Ovary (tissue), 9 donors: ENCODE measurements around the gene CCNK. TPM values are rescaled to one million over a fixed set of nuclear protein-coding genes. Genes with fewer than 3 reads are reported as not detected.

Experiments used
- DNase-seq, 5 donors: peaks; one replicate each; pipeline ENCODE4 v3.0.0-alpha.2; 2019 to 2020
- H3K27ac ChIP-seq, 2 donors: fragments of 200-600 bp; one replicate each; pipeline versions ENCODE4 v1.5.1 to v1.8.0; 2019 to 2022
- H3K27me3 ChIP-seq: fragments of 200-600 bp; one replicate; pipeline ENCODE4 v1.8.0; 2022
- H3K36me3 ChIP-seq: fragments of 200-600 bp; sonication (generic); one replicate; pipeline ENCODE4 v1.5.1; 2019
- H3K4me1 ChIP-seq: one replicate; pipeline ENCODE4 v1.8.1; 2013; ENCODE audit warnings: mild to moderate bottlenecking, moderate library complexity; ENCODE audit not compliant: insufficient read depth
- H3K4me3 ChIP-seq: fragments of 200-600 bp; sonication (generic); one replicate; pipeline ENCODE4 v1.5.1; 2017
- H3K9me3 ChIP-seq, 2 donors: fragments of 200-600 bp in 1 of 2; sonication (generic) in 1 of 2; one replicate each; pipeline versions ENCODE4 v1.5.1 to v1.8.1; 2013 to 2019; ENCODE audit warnings: mild to moderate bottlenecking in 1 of 2, moderate library complexity in 1 of 2
- EP300 ChIP-seq: sonication (generic); formaldehyde crosslinking; IDR thresholded peaks from one replicate; pipeline ENCODE4 v1.6.1; 2017; ENCODE audit warnings: antibody characterized with exemption
- POLR2A ChIP-seq: fragments of 450-650 bp; IDR thresholded peaks from one replicate; pipeline ENCODE4 v1.6.1; 2017; ENCODE audit warnings: antibody characterized with exemption, mild to moderate bottlenecking, moderate library complexity
- WGBS, 3 donors: extraction: QIAGEN DNeasy Blood & Tissue Kit in 1 of 3; methylation state at CpG; one replicate each; pipeline versions ENCODE4 v1.1.5 to v1.1.7; 2013 to 2017; 5-methylcytosine and 5-hydroxymethylcytosine counted together
- intact Hi-C, 4 donors: fragments of 100-400 bp; cut with DNase I; formaldehyde crosslinking; loops; one replicate each; pipeline versions ENCODE4 v1.11.0 to v1.15.1; 2022 to 2023
- polyA plus RNA-seq, 2 donors: library from polyadenylated mRNA; stranded (reverse); fragments of 200-250 nt in 1 of 2; fragments of 350-450 nt in 1 of 2; fragmentation: Illumina TruSeq in 1 of 2; extraction: RNeasy Lipid Tissue Mini Kit (QIAGEN cat#74804) in 1 of 2; gene quantifications; one replicate each; pipeline ENCODE4 v1.2.3, GENCODE V29; 2013 to 2014
- total RNA-seq, 7 donors: library from RNA; depleted of rRNA in 2 of 7; stranded (reverse); fragments of >200 nt in 2 of 7; fragmentation: NEBNext Ultra II Directional in 3 of 7; extraction: Animal tissue kit (Norgen Biotek cat#: 25700) in 3 of 7; gene quantifications; one replicate each; pipeline versions ENCODE4 v1.1.0 to v1.2.4, GENCODE V29; 2016 to 2023
- TF ChIP-seq, protein P1 (sequence below), 3 donors: fragments of 450-650 bp in 2 of 3; fragments of 200-600 bp in 1 of 3; IDR thresholded peaks; one replicate each; pipeline versions ENCODE4 v1.5.1 to v1.8.0; 2016 to 2022; ENCODE audit warnings: antibody characterized with exemption in 3 of 3, mild to moderate bottlenecking in 1 of 3
- donor health status: DM: no; HTN: no; CAD: no; lungs with moderate emphysema.
- donor health status: DM: no; HTN: no; CAD: no.
- donor health status: Bipolar disorder and iron deficiency.
- donor health status: DM: yes; HTN: yes; CAD: no.
- donor health status: DM: no; HTN: no; CAD: no.
- donor health status: DM: yes; HTN: yes; CAD: no.

The CCNK gene
- total and polyA plus RNA-seq, 9 donors = 17.3 to 60.0 (median 46.8) TPM

DNA sequence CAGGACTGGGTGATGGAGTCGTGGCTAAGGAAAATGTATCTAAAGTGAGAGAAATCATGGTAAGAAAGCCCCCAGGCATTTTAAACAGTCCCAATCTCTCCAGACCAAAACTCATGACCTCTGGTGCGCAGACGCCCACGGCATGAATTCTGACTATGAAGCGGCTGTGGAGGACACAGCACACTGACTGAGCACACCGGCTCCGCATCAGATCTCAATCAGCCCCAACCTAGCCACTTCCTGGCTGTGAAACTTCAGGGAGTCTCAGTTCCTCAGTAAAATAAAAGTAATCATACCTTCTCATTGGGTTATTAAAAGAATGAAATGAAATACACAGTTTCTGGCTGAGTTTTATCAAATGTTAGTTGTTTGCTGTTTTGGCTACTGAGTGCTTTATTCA lies 39.3 kb upstream of the CCNK start:
- Histone ChIP-seq H3K27me3 (no peaks in the 10 kb centered on the region), H3K9me3 (no peaks in the 10 kb centered on the region), H3K4me1 (no peaks in the 10 kb centered on the region), H3K4me3 (no peak overlapping the region), H3K27ac (no peak overlapping the region), H3K36me3 (no peaks in the 10 kb centered on the region)
- 90 to 92% (median 92%) methylated on average over 7 of the region's 7 CpGs for WGBS, 3 donors
- DNase-seq = no peak
- intact Hi-C loops = no loop called here
- TF ChIP-seq, protein P1, sequence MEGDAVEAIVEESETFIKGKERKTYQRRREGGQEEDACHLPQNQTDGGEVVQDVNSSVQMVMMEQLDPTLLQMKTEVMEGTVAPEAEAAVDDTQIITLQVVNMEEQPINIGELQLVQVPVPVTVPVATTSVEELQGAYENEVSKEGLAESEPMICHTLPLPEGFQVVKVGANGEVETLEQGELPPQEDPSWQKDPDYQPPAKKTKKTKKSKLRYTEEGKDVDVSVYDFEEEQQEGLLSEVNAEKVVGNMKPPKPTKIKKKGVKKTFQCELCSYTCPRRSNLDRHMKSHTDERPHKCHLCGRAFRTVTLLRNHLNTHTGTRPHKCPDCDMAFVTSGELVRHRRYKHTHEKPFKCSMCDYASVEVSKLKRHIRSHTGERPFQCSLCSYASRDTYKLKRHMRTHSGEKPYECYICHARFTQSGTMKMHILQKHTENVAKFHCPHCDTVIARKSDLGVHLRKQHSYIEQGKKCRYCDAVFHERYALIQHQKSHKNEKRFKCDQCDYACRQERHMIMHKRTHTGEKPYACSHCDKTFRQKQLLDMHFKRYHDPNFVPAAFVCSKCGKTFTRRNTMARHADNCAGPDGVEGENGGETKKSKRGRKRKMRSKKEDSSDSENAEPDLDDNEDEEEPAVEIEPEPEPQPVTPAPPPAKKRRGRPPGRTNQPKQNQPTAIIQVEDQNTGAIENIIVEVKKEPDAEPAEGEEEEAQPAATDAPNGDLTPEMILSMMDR (IDR thresholded peaks at IDR 0.05) = no peak
- TF ChIP-seq POLR2A = no peak
- TF ChIP-seq EP300 = no peak

DNA sequence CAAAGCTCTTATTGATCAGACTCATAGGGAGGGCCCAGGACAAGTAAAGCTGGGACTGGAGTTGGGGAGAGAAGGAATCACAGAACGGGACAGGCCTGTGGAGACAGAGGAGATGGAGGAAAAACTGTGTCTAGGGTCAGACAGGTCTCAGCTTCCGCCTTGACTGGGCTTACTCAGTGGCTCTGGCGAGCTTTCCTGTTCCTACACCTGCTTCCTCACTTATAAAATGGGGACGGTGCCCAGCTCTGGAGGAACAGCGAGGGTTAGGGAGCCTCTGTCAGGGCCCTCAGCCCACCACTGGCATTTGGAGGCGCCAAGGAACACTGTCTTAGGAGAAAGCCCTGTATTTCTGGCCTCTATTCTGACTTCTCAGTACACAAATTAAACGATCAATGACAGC lies 35.3 kb upstream of the CCNK start:
- Histone ChIP-seq H3K27me3 (no peaks in the 10 kb centered on the region), H3K9me3 (no peaks in the 10 kb centered on the region), H3K4me3 (no peak overlapping the region), H3K4me1 (no peaks in the 10 kb centered on the region), H3K27ac (no peak overlapping the region), H3K36me3 (no peaks in the 10 kb centered on the region)
- TF ChIP-seq EP300 (no peak), POLR2A (no peak)
- TF ChIP-seq, protein P1 (IDR thresholded peaks at IDR 0.05) = no peak
- 82 to 91% (median 88%) methylated on average over 7 of the region's 7 CpGs for WGBS, 3 donors
- intact Hi-C loops = no loop called here
- no peak for DNase-seq

DNA sequence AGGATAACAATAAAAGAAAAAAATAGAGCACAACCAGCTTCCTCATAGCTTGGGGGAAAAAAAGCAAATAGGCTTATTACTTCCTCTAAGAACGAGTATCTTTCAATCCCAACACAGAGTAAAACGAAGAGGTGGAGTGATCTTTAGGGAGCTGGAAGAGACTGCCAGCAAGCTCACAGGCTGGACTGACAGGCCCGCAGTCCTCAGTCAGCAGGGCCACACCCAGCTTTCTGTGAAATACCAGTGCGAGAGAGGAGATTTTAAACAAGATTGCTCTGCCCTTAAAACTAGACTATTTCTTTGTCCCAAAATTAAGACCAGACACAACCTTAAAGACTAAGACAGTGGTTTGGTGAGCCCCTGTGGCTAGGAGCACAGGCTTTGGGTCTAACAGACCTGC lies 33.5 kb upstream of the CCNK start:
- WGBS, 3 donors = 90 to 95% (median 94%) methylated on average over 4 of the region's 4 CpGs
- intact Hi-C loops = no loop called here
- H3K36me3 ChIP-seq = no peaks in the 10 kb centered on the region

DNA sequence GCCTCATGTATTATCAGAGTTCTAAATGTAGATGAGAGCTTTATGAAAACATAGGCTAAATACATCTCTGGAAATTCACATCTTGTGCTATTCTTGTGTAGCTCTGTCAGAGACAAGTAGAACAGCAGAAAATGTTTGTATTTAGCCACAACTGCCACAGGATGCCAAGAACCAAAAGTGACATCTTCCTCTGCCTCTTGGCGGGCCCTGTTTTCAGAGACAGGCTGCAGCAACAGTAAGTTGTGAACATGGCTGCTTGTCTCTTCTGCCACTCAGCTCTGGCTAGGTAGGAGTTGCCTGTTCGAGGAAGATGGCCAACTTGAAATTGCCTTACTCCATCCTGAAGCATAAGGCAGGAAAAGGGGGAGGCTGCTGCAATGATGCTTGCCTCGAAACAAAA lies 30.9 kb upstream of the CCNK start:
- no peak overlapping the region for H3K27ac ChIP-seq
- H3K9me3 ChIP-seq = no peaks in the 10 kb centered on the region
- no peak for DNase-seq
- intact Hi-C loops = no loop called here
- 76 to 88% (median 80%) methylated on average over 3 of the region's 3 CpGs for WGBS, 3 donors
- H3K36me3 ChIP-seq = no peaks in the 10 kb centered on the region
- no peak overlapping the region for H3K4me3 ChIP-seq
- TF ChIP-seq, protein P1 (IDR thresholded peaks at IDR 0.05) = no peak
- TF ChIP-seq EP300 (no peak), POLR2A (no peak)
- H3K4me1 ChIP-seq = peaks cover 5% of the 10 kb centered on the region
- H3K27me3 ChIP-seq = no peaks in the 10 kb centered on the region

More for the DNA sequence above, 33.5 kb upstream of the CCNK start:
- no peaks in the 10 kb centered on the region for H3K27me3 ChIP-seq
- no peak overlapping the region for H3K4me3 ChIP-seq
- DNase-seq = no peak
- no peak overlapping the region for H3K27ac ChIP-seq
- no peaks in the 10 kb centered on the region for H3K9me3 ChIP-seq
- TF ChIP-seq EP300 (no peak), POLR2A (no peak)
- TF ChIP-seq, protein P1 (IDR thresholded peaks at IDR 0.05) = no peak
- peaks cover 1% of the 10 kb centered on the region for H3K4me1 ChIP-seq

DNA sequence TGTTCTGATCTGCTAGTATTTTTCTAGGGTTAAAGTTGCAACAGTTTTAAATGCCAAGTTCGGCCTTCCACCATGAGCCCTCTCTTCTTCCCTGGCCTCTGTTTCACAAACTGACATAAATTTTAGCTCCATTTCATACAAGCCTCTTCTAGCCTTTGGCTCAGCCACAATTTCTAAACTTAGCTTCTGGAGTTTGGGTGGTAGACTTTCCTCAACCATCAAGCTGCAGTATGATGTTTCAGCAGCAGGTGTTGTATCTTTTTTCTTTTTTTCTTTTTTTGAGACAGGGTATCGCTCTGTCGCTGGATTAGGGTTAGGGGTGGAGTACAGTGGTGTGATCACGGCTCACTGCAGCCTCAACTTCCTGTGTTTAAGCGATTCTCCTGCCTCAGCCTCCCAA lies 30.0 kb upstream of the CCNK start:
- Histone ChIP-seq H3K27ac (no peak overlapping the region), H3K4me1 (peaks cover 5% of the 10 kb centered on the region), H3K36me3 (no peaks in the 10 kb centered on the region), H3K9me3 (no peaks in the 10 kb centered on the region), H3K4me3 (no peak overlapping the region), H3K27me3 (no peaks in the 10 kb centered on the region)
- intact Hi-C loops = no loop called here
- no peak for DNase-seq
- WGBS, 3 donors = 90 to 94% (median 93%) methylated on average over 5 of the region's 5 CpGs
- TF ChIP-seq EP300 = no peak
- TF ChIP-seq, protein P1 (IDR thresholded peaks at IDR 0.05) = no peak
